Measurements from ENCODE around the gene MED10. TPM values are rescaled to one million over a fixed set of nuclear protein-coding genes. Genes with fewer than 3 reads are reported as not detected.

MED10 gene
- total RNA-seq, 1 donor from 2014 or later, result 29.4 TPM

DNA sequence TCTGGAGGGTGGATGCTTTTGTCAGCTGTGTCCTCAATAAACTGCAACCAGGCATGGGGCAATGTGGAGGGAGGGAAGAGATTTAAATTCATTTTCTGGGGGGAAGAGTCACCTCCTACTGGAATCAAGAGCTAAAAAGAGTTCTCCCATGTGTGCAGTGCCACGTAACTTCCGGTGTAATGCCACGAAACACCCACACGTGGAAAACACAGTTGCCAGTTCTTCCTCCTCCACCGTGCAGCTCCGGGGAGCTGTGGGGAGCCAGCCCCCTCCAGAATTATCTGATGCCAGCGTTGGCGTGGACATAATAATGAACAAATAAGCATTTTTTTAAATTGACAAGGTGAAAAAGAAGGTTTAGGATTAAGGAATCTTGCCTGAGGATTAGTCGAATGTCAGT is 32.1 kb upstream of the MED10 start:
- no peaks in the 10 kb centered on the region for H3K9me3 Mint-ChIP-seq
- no peak overlapping the region for H3K27ac Mint-ChIP-seq (ENCODE audit: unreplicated experiment)
- peaks cover 34% of the 10 kb centered on the region for H3K27me3 Mint-ChIP-seq (ENCODE audit: low read depth)
- TF ChIP-seq CTCF (conservative IDR thresholded peaks at IDR 0.05), result no peak
- H3K4me3 Mint-ChIP-seq, result no peak overlapping the region
- peaks cover 3% of the 10 kb centered on the region for H3K4me1 Mint-ChIP-seq
- H3K36me3 Mint-ChIP-seq (ENCODE audit: low read depth), result no peaks in the 10 kb centered on the region
- no peak for DNase-seq (ENCODE audit: low read depth, low spot score)

DNA sequence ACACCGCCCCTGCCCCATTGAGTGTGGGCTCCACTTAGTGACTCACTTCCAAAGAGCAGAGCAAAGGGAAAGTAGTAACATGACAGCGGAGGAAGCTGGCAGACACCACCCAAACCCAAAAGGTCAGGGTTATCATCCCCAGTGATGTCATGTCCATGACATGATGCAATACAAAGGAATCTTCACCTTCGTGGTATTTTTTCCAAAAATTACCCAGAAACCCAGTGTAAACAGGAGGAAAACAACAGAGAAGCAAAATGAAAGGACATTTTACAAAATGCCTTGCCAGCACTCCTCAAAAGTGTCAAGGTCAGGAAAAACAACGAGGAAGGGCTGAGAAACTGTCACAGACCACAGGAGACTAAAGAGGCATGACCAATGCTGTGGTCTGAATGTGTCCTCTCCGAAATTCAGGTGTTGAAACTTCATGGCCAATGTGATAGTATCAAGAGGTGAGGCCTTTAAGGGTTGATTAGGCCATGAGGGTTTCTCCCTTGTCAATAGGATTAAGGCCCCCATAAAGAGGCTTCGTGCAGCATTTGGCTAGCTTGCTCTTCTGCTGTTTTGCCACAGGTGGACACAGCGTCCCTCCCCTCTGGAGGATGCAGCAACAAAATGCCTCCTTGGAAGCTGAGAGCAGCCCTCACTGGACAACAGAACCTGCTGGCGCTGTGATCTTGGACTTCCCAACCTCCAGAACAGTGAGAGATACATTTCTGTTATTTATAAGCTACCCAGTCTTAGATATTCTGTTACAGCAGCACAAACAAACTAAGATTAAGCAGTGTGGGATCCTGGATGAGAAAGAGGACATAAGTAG is 30.5 kb upstream of the MED10 start:
- no peak for DNase-seq (ENCODE audit: low read depth, low spot score)
- Mint-ChIP-seq H3K36me3 (ENCODE audit: low read depth) (no peaks in the 10 kb centered on the region), H3K4me1 (peaks cover 3% of the 10 kb centered on the region)

GRCh38 chr5:6408260-6408596 is 29.9 kb upstream of the MED10 start:
- no peak for DNase-seq (ENCODE audit: low read depth, low spot score)
- TF ChIP-seq CTCF (conservative IDR thresholded peaks at IDR 0.05), result no peak
- H3K27me3 Mint-ChIP-seq (ENCODE audit: low read depth), result peaks cover 31% of the 10 kb centered on the region
- no peaks in the 10 kb centered on the region for H3K9me3 Mint-ChIP-seq
- no peaks in the 10 kb centered on the region for H3K36me3 Mint-ChIP-seq (ENCODE audit: low read depth)
- H3K4me1 Mint-ChIP-seq, result peaks cover 3% of the 10 kb centered on the region
- H3K27ac Mint-ChIP-seq (ENCODE audit: unreplicated experiment), result peak overlapping the region; percentile 8
- no peak overlapping the region for H3K4me3 Mint-ChIP-seq

More for the DNA sequence above, 30.5 kb upstream of the MED10 start:
- peak overlapping the region; percentile 32 for H3K27ac Mint-ChIP-seq (ENCODE audit: unreplicated experiment)
- no peaks in the 10 kb centered on the region for H3K9me3 Mint-ChIP-seq
- TF ChIP-seq CTCF (conservative IDR thresholded peaks at IDR 0.05), result no peak
- H3K4me3 Mint-ChIP-seq, result no peak overlapping the region
- H3K27me3 Mint-ChIP-seq (ENCODE audit: low read depth), result peaks cover 28% of the 10 kb centered on the region

GRCh38 chr5:6407558-6408259 is 29.4 kb upstream of the MED10 start:
- no peak overlapping the region for H3K27ac Mint-ChIP-seq (ENCODE audit: unreplicated experiment)
- peaks cover 3% of the 10 kb centered on the region for H3K4me1 Mint-ChIP-seq
- no peak for DNase-seq (ENCODE audit: low read depth, low spot score)
- peaks cover 31% of the 10 kb centered on the region for H3K27me3 Mint-ChIP-seq (ENCODE audit: low read depth)
- no peak overlapping the region for H3K4me3 Mint-ChIP-seq
- no peaks in the 10 kb centered on the region for H3K36me3 Mint-ChIP-seq (ENCODE audit: low read depth)
- no peak for TF ChIP-seq CTCF (conservative IDR thresholded peaks at IDR 0.05)
- no peaks in the 10 kb centered on the region for H3K9me3 Mint-ChIP-seq

DNA sequence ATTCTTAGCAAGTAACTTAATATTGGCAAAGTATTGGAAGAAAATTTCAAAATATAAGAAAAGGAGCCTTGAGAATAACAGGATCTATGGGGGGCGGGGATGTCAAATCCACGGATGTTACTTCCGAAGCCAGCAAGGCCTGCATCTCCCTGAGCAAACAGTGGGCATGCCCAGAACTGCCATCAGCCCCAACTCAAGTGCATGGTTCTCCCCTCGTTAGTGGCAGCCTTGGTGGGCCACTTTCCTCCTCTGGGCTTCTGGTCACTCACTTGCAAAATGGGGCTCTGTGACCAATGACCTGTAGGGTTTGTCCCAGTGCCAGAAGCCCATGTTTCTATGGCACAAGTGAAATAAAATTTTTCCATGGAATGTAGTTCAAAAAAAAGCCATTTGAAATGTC is 27.2 kb upstream of the MED10 start:
- Mint-ChIP-seq H3K9me3 (no peaks in the 10 kb centered on the region), H3K27me3 (ENCODE audit: low read depth) (peaks cover 44% of the 10 kb centered on the region), H3K4me1 (peaks cover 3% of the 10 kb centered on the region), H3K27ac (ENCODE audit: unreplicated experiment) (no peak overlapping the region), H3K4me3 (no peak overlapping the region), H3K36me3 (ENCODE audit: low read depth) (no peaks in the 10 kb centered on the region)
- no peak for DNase-seq (ENCODE audit: low read depth, low spot score)
- TF ChIP-seq CTCF (conservative IDR thresholded peaks at IDR 0.05), result no peak
